Right forelimb (tissue), 1 donor: Measurements from ENCODE around the gene TNNI2.
A peak's percentile ranks its signal among the peaks of the same experiment; 100 is the strongest.
"Not testable (repeated sequence)": the region's sequence is repeated elsewhere in the genome, so short reads cannot be mapped to it uniquely, and the experiment has no call there.

Experiments used
- DNase-seq: peaks from one replicate; pipeline ENCODE4 v3.0.0-alpha.2; 2018

Gene TNNI2

GRCh38 chr11:1862588-1863351 is 24.0 kb downstream of the TNNI2 start:
- no peak for DNase-seq

GRCh38 chr11:1863352-1864216 is 24.8 kb downstream of the TNNI2 start:
- peak; percentile 90 for DNase-seq

GRCh38 chr11:1864231-1864630 is 25.4 kb downstream of the TNNI2 start:
- no peak for DNase-seq

GRCh38 chr11:1864831-1865665 is 26.3 kb downstream of the TNNI2 start:
- no peak for DNase-seq

- DNase-seq: no peak
These were observed 27.4 kb downstream of the TNNI2 start for GRCh38 chr11:1866226-1866625.

GRCh38 chr11:1866776-1867175 is 28.0 kb downstream of the TNNI2 start:
- DNase-seq: no peak

GRCh38 chr11:1867381-1867780 is 28.6 kb downstream of the TNNI2 start:
- DNase-seq: no peak

GRCh38 chr11:1868056-1868635 is 29.4 kb downstream of the TNNI2 start:
- no peak for DNase-seq

- no peak for DNase-seq
These were observed 30.0 kb downstream of the TNNI2 start for GRCh38 chr11:1868636-1869291.

GRCh38 chr11:1869427-1870325 is 30.9 kb downstream of the TNNI2 start:
- DNase-seq: no peak

- DNase-seq: no peak
These were observed 31.5 kb downstream of the TNNI2 start for GRCh38 chr11:1870326-1870696.

GRCh38 chr11:1870721-1871466 is 32.1 kb downstream of the TNNI2 start:
- DNase-seq: no peak

- DNase-seq: no peak
These were observed 32.8 kb downstream of the TNNI2 start for GRCh38 chr11:1871531-1871930.

- no peak for DNase-seq
These were observed 33.6 kb downstream of the TNNI2 start for GRCh38 chr11:1872267-1872985.

GRCh38 chr11:1873048-1873812 is 34.4 kb downstream of the TNNI2 start:
- no peak for DNase-seq

GRCh38 chr11:1873813-1874150 is 35.0 kb downstream of the TNNI2 start:
- not testable (repeated sequence) for DNase-seq

GRCh38 chr11:1874441-1875092 is 35.8 kb downstream of the TNNI2 start:
- DNase-seq: not testable (repeated sequence)

GRCh38 chr11:1875093-1875850 is 36.5 kb downstream of the TNNI2 start:
- DNase-seq: no peak
